ENCODE measurements around the gene PEX11A.

The PEX11A gene

DNA sequence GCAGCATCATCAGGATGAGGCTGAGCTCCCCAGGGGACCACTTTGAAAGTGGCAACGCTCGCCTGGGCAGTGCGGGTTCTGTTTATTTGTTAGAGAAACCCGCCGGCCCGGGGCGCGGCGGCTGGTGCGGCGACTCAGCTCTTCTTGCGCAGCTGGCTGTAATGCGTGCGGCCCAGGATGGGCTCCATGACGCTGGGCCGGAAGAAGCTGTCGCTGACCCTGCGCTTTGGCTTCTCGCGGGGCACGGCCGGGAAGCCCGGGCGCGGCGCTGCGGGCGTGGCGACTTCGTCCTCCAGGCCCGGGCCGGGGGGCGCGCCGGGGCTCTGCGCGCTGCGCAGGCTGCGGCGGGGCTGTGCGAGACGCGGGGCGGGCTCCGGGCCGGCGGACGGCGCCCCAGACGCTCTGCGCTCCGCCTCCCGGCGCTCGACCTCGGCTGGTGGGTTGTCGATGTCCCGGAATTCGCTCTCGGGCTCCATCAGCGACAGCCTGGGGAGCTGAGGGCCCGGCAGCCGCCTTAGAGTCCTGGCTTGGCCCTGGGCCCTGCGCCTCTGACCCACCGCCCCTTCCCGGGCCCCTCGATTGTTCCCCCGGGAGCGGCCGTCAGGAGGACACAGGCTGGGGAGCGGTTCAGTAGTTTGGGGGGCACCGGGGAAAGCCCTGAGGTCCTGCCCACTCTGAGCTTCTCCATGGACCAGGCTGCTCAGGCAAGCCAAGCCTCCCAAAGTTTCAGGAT lies 24.9 kb downstream of the PEX11A start:
- Histone ChIP-seq H3K36me3 (ENCODE audit: control insufficient read depth, low read length) (no peaks in the 10 kb centered on the region), H3K4me1 (ENCODE audit: control insufficient read depth, low read length) (no peaks in the 10 kb centered on the region), H3F3A (ENCODE audit: control insufficient read depth, insufficient read depth) (peaks cover 4% of the 10 kb centered on the region; the same call in 1 of the 2 replicates), H4K20me1 (ENCODE audit: control insufficient read depth, insufficient read depth, low read depth, low read length) (no peaks in the 10 kb centered on the region), H3K4me2 (ENCODE audit: low read length) (peak overlapping the region; percentile 56), H3K9me2 (replicated peaks; ENCODE audit: control insufficient read depth, low read length) (no peaks in the 10 kb centered on the region), H3K9me3 (ENCODE audit: control insufficient read depth, insufficient read depth, low read length) (no peaks in the 10 kb centered on the region), H3K79me2 (ENCODE audit: control insufficient read depth, low read length) (no peaks in the 10 kb centered on the region), H3K27me3 (ENCODE audit: control insufficient read depth, low read length) (peaks cover 21% of the 10 kb centered on the region), H3K27ac (ENCODE audit: low read depth, low read length) (no peak overlapping the region), H3K4me3 (ENCODE audit: low read length) (peak overlapping the region; percentile 44)
- TF ChIP-seq, protein P1, sequence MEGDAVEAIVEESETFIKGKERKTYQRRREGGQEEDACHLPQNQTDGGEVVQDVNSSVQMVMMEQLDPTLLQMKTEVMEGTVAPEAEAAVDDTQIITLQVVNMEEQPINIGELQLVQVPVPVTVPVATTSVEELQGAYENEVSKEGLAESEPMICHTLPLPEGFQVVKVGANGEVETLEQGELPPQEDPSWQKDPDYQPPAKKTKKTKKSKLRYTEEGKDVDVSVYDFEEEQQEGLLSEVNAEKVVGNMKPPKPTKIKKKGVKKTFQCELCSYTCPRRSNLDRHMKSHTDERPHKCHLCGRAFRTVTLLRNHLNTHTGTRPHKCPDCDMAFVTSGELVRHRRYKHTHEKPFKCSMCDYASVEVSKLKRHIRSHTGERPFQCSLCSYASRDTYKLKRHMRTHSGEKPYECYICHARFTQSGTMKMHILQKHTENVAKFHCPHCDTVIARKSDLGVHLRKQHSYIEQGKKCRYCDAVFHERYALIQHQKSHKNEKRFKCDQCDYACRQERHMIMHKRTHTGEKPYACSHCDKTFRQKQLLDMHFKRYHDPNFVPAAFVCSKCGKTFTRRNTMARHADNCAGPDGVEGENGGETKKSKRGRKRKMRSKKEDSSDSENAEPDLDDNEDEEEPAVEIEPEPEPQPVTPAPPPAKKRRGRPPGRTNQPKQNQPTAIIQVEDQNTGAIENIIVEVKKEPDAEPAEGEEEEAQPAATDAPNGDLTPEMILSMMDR (IDR thresholded peaks at IDR 0.05; ENCODE audit: low read depth, low read length, poor library complexity, severe bottlenecking): no peak
- no peak for TF ChIP-seq EZH2phosphoT487 (IDR thresholded peaks at IDR 0.05; ENCODE audit: borderline replicate concordance, low read length)

DNA sequence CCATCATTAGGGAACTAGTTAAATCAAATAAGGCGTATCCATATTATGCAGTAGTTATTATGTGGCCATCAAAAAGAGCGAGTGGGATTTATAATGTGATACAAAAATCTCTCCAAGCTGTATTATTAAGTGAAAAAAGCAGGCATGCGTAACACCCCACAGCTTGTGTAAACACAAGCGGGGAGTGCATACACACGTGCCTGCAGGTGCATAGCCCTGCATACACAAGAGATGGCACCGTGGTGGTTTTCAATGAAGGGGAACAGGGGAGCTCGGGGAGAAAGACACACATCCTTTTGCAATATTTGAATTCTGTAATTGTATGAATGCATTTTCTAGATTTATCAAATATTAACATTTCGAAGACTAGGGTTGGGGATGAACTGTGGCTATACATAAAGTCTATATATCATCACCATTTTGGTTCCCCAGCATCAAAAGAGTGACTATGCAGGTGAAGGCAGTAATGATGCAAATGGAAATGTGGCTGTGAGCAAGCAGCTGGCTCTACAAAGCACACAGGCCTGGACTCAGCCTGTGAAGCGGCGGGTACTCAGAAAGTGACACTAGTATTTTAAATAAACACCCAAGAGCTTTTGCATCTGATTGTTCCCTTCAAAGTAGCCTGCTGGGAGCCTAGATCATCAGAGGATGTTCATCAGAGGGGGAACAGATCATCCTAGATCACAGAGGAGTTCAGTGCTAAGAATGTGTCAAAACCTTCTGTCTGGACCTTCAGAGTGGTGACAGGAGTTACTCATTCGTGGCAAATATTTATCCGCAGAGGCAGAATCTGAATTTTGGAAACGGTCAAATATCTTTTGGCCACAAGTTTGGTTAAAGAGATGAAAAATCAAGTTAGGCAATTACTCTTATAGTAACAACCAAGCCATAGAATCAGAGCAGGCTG lies 25.9 kb downstream of the PEX11A start:
- H3K4me3 ChIP-seq (ENCODE audit: low read length): no peak overlapping the region
- H3K79me2 ChIP-seq (ENCODE audit: control insufficient read depth, low read length): no peaks in the 10 kb centered on the region
- no peaks in the 10 kb centered on the region for H3K9me2 ChIP-seq (replicated peaks; ENCODE audit: control insufficient read depth, low read length)
- H4K20me1 ChIP-seq (ENCODE audit: control insufficient read depth, insufficient read depth, low read depth, low read length): no peaks in the 10 kb centered on the region
- H3K9me3 ChIP-seq (ENCODE audit: control insufficient read depth, insufficient read depth, low read length): no peaks in the 10 kb centered on the region
- no peak overlapping the region for H3K27ac ChIP-seq (ENCODE audit: low read depth, low read length)
- no peaks in the 10 kb centered on the region for H3K4me1 ChIP-seq (ENCODE audit: control insufficient read depth, low read length)
- H3K4me2 ChIP-seq (ENCODE audit: low read length): no peak overlapping the region
- H3F3A ChIP-seq (ENCODE audit: control insufficient read depth, insufficient read depth): peaks cover 4% of the 10 kb centered on the region; the same call in 1 of the 2 replicates
- TF ChIP-seq EZH2phosphoT487 (IDR thresholded peaks at IDR 0.05; ENCODE audit: borderline replicate concordance, low read length): no peak
- TF ChIP-seq, protein P1 (IDR thresholded peaks at IDR 0.05; ENCODE audit: low read depth, low read length, poor library complexity, severe bottlenecking): no peak
- peaks cover 25% of the 10 kb centered on the region for H3K27me3 ChIP-seq (ENCODE audit: control insufficient read depth, low read length)
- H3K36me3 ChIP-seq (ENCODE audit: control insufficient read depth, low read length): no peaks in the 10 kb centered on the region

GRCh38 chr15:89662893-89663626 lies 27.5 kb downstream of the PEX11A start:
- Histone ChIP-seq H3K4me2 (ENCODE audit: low read length) (no peak overlapping the region), H3K4me1 (ENCODE audit: control insufficient read depth, low read length) (no peaks in the 10 kb centered on the region), H3K27ac (ENCODE audit: low read depth, low read length) (no peak overlapping the region)

More at GRCh38 chr15:89662893-89663626, 27.5 kb downstream of the PEX11A start:
- Histone ChIP-seq H3F3A (ENCODE audit: control insufficient read depth, insufficient read depth) (peaks cover 4% of the 10 kb centered on the region; the same call in 1 of the 2 replicates), H3K4me3 (ENCODE audit: low read length) (no peak overlapping the region), H3K36me3 (ENCODE audit: control insufficient read depth, low read length) (no peaks in the 10 kb centered on the region), H3K9me2 (replicated peaks; ENCODE audit: control insufficient read depth, low read length) (no peaks in the 10 kb centered on the region), H3K79me2 (ENCODE audit: control insufficient read depth, low read length) (no peaks in the 10 kb centered on the region), H3K27me3 (ENCODE audit: control insufficient read depth, low read length) (peaks cover 28% of the 10 kb centered on the region), H3K9me3 (ENCODE audit: control insufficient read depth, insufficient read depth, low read length) (no peaks in the 10 kb centered on the region), H4K20me1 (ENCODE audit: control insufficient read depth, insufficient read depth, low read depth, low read length) (no peaks in the 10 kb centered on the region)
- no peak for TF ChIP-seq EZH2phosphoT487 (IDR thresholded peaks at IDR 0.05; ENCODE audit: borderline replicate concordance, low read length)
- TF ChIP-seq, protein P1 (IDR thresholded peaks at IDR 0.05; ENCODE audit: low read depth, low read length, poor library complexity, severe bottlenecking): no peak
